ENCODE measurements around the gene SOD2. TPM values are rescaled to one million over a fixed set of nuclear protein-coding genes. Genes with fewer than 3 reads are reported as not detected.
"Not testable (repeated sequence)": the region's sequence is repeated elsewhere in the genome, so short reads cannot be mapped to it uniquely, and the experiment has no call there.

SOD2 gene
- total RNA-seq, 1 donor from 2014 or later, result 71.2 TPM

GRCh38 chr6:159682810-159683209 is 10.2 kb downstream of the SOD2 start:
- DNase-seq, result no peak

- no peak for DNase-seq
Measured at GRCh38 chr6:159682295-159682694, 10.7 kb downstream of the SOD2 start.

GRCh38 chr6:159681191-159681880 is 11.7 kb downstream of the SOD2 start:
- no peak for DNase-seq

- DNase-seq, result no peak
Measured at GRCh38 chr6:159680104-159680503, 12.9 kb downstream of the SOD2 start.

- no peak for DNase-seq
Measured at GRCh38 chr6:159679091-159680077, 13.7 kb downstream of the SOD2 start.

- DNase-seq, result no peak
Measured at GRCh38 chr6:159678574-159678973, 14.5 kb downstream of the SOD2 start.

GRCh38 chr6:159677506-159678165 is 15.4 kb downstream of the SOD2 start:
- DNase-seq, result no peak

GRCh38 chr6:159676890-159677505 is 16.0 kb downstream of the SOD2 start:
- no peak for DNase-seq

GRCh38 chr6:159676236-159676635 is 16.8 kb downstream of the SOD2 start:
- DNase-seq, result not testable (repeated sequence)

GRCh38 chr6:159665868-159666635 is 27.0 kb downstream of the SOD2 start:
- DNase-seq, result no peak

- DNase-seq, result not testable (repeated sequence)
Measured at GRCh38 chr6:159663368-159663889, 29.6 kb downstream of the SOD2 start.

- not testable (repeated sequence) for DNase-seq
Measured at GRCh38 chr6:159661977-159662376, 31.1 kb downstream of the SOD2 start.

- no peak for DNase-seq
Measured at GRCh38 chr6:159655409-159655988, 37.5 kb downstream of the SOD2 start.

- DNase-seq, result peak; percentile 64
Measured at GRCh38 chr6:159654483-159655098, 38.5 kb downstream of the SOD2 start.

- DNase-seq, result no peak
Measured at GRCh38 chr6:159650314-159650713, 42.7 kb downstream of the SOD2 start.

- DNase-seq, result no peak
Measured at GRCh38 chr6:159649441-159649840, 43.6 kb downstream of the SOD2 start.

- DNase-seq, result no peak
Measured at GRCh38 chr6:159646733-159647132, 46.3 kb downstream of the SOD2 start.

- DNase-seq, result no peak
Measured at GRCh38 chr6:159646116-159646515, 46.9 kb downstream of the SOD2 start.

GRCh38 chr6:159645640-159646039 is 47.4 kb downstream of the SOD2 start:
- no peak for DNase-seq

All from skin of body (tissue), 2 donors.